GM12878 (cell line): ENCODE measurements around the gene UQCC2. TPM values are rescaled to one million over a fixed set of nuclear protein-coding genes. Genes with fewer than 3 reads are reported as not detected.

Experiments
- ATAC-seq: fragments of 200-7000 bp; cut with Tn5 transposase; 3 replicates; pipeline ENCODE4 v1.9.1; 2020; ENCODE audit warnings: mild to moderate bottlenecking, moderate library complexity
- BruUV-seq: library from RNA; stranded (reverse); fragments of 400-500 nt; replicated peaks from 2 replicates; lab custom pipeline; 2021; lab: Mats Ljungman, UMichigan
- CTCF ChIA-PET: fragments of 300-600 bp; sonication (Branson Sonifier 250); formaldehyde crosslinking; extraction: SDS; loops from one replicate; lab custom pipeline; 2021; ENCODE audit warnings: inconsistent platforms; lab: Yijun Ruan, JAX
- POLR2A ChIA-PET: fragments of 350-600 bp; formaldehyde crosslinking; extraction: SDS; loops from one replicate; lab custom pipeline; 2021; ENCODE audit warnings: inconsistent platforms; lab: Charles Lee
- RAD21 ChIA-PET: fragments of 300-600 bp; sonication (Branson Sonifier 250); formaldehyde crosslinking; loops from one replicate; lab custom pipeline; 2023; ENCODE audit warnings: antibody characterized with exemption; ENCODE audit not compliant: unreplicated experiment; lab: Charles Lee
- SMC1A ChIA-PET: fragments of 300-600 bp; sonication (Branson Sonifier 250); formaldehyde crosslinking; loops from one replicate; lab custom pipeline; 2023; ENCODE audit not compliant: unreplicated experiment, uncharacterized antibody; lab: Charles Lee
- DNase-seq: peaks from one replicate; pipeline ENCODE4 v3.0.0-alpha.2; 2011; ENCODE audit warnings: low read depth, low spot score
- FAIRE-seq: peaks from 3 replicates; lab custom pipeline; 2011; peaks lifted over from hg19 to GRCh38; lab: Jason Lieb, UNC
- H2AFZ ChIP-seq: 2 replicates; pipeline ENCODE4 v1.6.0; 2011; ENCODE audit warnings: low read depth, low read length, control low read depth; ENCODE audit not compliant: control insufficient read depth
- H3K27ac ChIP-seq: 2 replicates; pipeline ENCODE4 v1.5.1; 2011; ENCODE audit warnings: control low read depth; ENCODE audit not compliant: control insufficient read depth, insufficient read depth
- H3K27me3 ChIP-seq, 2 experiments: replicated peaks in 1 of 2; 2 replicates each; pipeline versions ENCODE4 v1.6.0 to v1.6.1; 2011; ENCODE audit warnings: low read length in 1 of 2; ENCODE audit not compliant: control insufficient read depth in 2 of 2, insufficient read depth in 2 of 2
- H3K36me3 ChIP-seq, 2 experiments: 2 replicates each; pipeline ENCODE4 v1.5.1; 2011; ENCODE audit warnings: low read length in 1 of 2; ENCODE audit not compliant: control insufficient read depth in 2 of 2, insufficient read depth in 2 of 2
- H3K4me1 ChIP-seq: 2 replicates; pipeline ENCODE4 v1.6.1; 2011; ENCODE audit warnings: mild to moderate bottlenecking, low read length, moderate library complexity, mixed read lengths; ENCODE audit not compliant: control insufficient read depth, insufficient read depth
- H3K4me2 ChIP-seq: 2 replicates; pipeline ENCODE4 v1.6.0; 2011; ENCODE audit warnings: control low read depth; ENCODE audit not compliant: control insufficient read depth, insufficient read depth
- H3K4me3 ChIP-seq: fragments of 200-600 bp; sonication (generic); 2 replicates; pipeline ENCODE4 v1.5.1; 2016
- H3K79me2 ChIP-seq: 2 replicates; pipeline ENCODE4 v1.6.0; 2011; ENCODE audit warnings: low read length; ENCODE audit not compliant: control insufficient read depth, insufficient read depth
- H3K9ac ChIP-seq: 2 replicates; pipeline ENCODE4 v1.8.0; 2011; ENCODE audit warnings: low read length, control low read depth, mixed read lengths; ENCODE audit not compliant: control insufficient read depth, insufficient read depth
- H3K9me3 ChIP-seq: replicated peaks from 3 replicates; pipeline ENCODE4 v1.5.1; 2011; ENCODE audit warnings: mild to moderate bottlenecking, low read length; ENCODE audit not compliant: control insufficient read depth, insufficient read depth
- H4K20me1 ChIP-seq: 2 replicates; pipeline ENCODE4 v1.6.0; 2011; ENCODE audit not compliant: control insufficient read depth, insufficient read depth
- CEBPB ChIP-seq, 2 experiments: fragments of 150-350 bp in 1 of 2; IDR thresholded peaks; 2 replicates each; pipeline ENCODE4 v1.6.1; 2012 to 2014; ENCODE audit warnings: low read depth in 2 of 2, low read length in 2 of 2, borderline replicate concordance in 1 of 2, inconsistent platforms in 1 of 2
- EED ChIP-seq: sonication (generic); IDR thresholded peaks from 2 replicates; pipeline ENCODE4 v1.6.1; 2016; ENCODE audit warnings: antibody characterized with exemption, low read depth
- ETV6 ChIP-seq, 2 experiments: fragments of 450-650 bp in 1 of 2; IDR thresholded peaks in 1 of 2; conservative IDR thresholded peaks in 1 of 2; 2 replicates each; pipeline ENCODE4 v1.6.1; 2014; ENCODE audit warnings: antibody characterized with exemption in 1 of 2, borderline replicate concordance in 1 of 2, low read depth in 1 of 2, mild to moderate bottlenecking in 1 of 2, moderate library complexity in 1 of 2
- FOXM1 ChIP-seq: IDR thresholded peaks from 2 replicates; pipeline ENCODE4 v1.6.1; 2012; ENCODE audit warnings: low read depth, mild to moderate bottlenecking, inconsistent platforms, low read length, moderate library complexity
- HCFC1 ChIP-seq: fragments of 150-350 bp; IDR thresholded peaks from 2 replicates; pipeline ENCODE4 v1.6.1; 2014; ENCODE audit warnings: low read length
- IKZF2 ChIP-seq, 2 experiments: fragments of 450-650 bp; IDR thresholded peaks; 2 replicates each; pipeline ENCODE4 v1.6.1; 2017; ENCODE audit warnings: mild to moderate bottlenecking in 2 of 2, moderate library complexity in 2 of 2
- IRF4 ChIP-seq: IDR thresholded peaks from 2 replicates; pipeline ENCODE4 v1.6.1; 2011; ENCODE audit warnings: low read depth, low read length
- KLF5 ChIP-seq: fragments of 450-650 bp; IDR thresholded peaks from 2 replicates; pipeline ENCODE4 v1.6.1; 2014; ENCODE audit warnings: mild to moderate bottlenecking; ENCODE audit not compliant: partially characterized antibody
- POLR2A ChIP-seq: IDR thresholded peaks from 2 replicates; pipeline ENCODE4 v1.6.1; 2011; ENCODE audit warnings: low read depth, mild to moderate bottlenecking, low read length
- RB1 ChIP-seq: fragments of 450-650 bp; formaldehyde crosslinking; IDR thresholded peaks from 2 replicates; pipeline ENCODE4 v1.6.1; 2017; ENCODE audit warnings: mild to moderate bottlenecking, borderline replicate concordance
- SREBF1 ChIP-seq: IDR thresholded peaks from 2 replicates; pipeline ENCODE4 v1.6.1; 2012; ENCODE audit warnings: mild to moderate bottlenecking, low read length
- WRNIP1 ChIP-seq: IDR thresholded peaks from 2 replicates; pipeline ENCODE4 v1.6.1; 2011; ENCODE audit warnings: low read depth, low read length, improper control_type of control experiment, borderline replicate concordance
- ZBED1 ChIP-seq: IDR thresholded peaks from 2 replicates; pipeline ENCODE4 v1.6.1; 2016; ENCODE audit warnings: borderline replicate concordance
- ZNF217 ChIP-seq: fragments of 450-650 bp; IDR thresholded peaks from 2 replicates; pipeline ENCODE4 v1.6.1; 2017; ENCODE audit warnings: antibody characterized with exemption, mild to moderate bottlenecking
- ZNF274 ChIP-seq: IDR thresholded peaks from one replicate; pipeline ENCODE4 v1.8.0; 2011; ENCODE audit not compliant: insufficient read length, insufficient read depth
- WGBS: methylation state at CpG from one replicate; pipeline ENCODE4 v1.1.6; 2016; ENCODE audit warnings: low lambda C conversion rate; ENCODE audit not compliant: insufficient replicate concordance, insufficient coverage; ENCODE audit errors: missing lambda C conversion rate; 5-methylcytosine and 5-hydroxymethylcytosine counted together
- in situ Hi-C: fragments of 300-500 bp; cut with MboI; formaldehyde crosslinking; loops from 9 replicates; pipeline ENCODE4 v1.14.3; 2018; ENCODE audit warnings: mixed read lengths
- intact Hi-C: fragments of 100-400 bp; cut with micrococcal nuclease; formaldehyde crosslinking; loops from one replicate; pipeline ENCODE4 v1.14.2; 2022; ENCODE audit not compliant: unreplicated experiment
- polyA plus RNA-seq, 11 experiments: library from polyadenylated mRNA; depleted of rRNA in 4 of 11; unstranded in 6 of 11; stranded (reverse) in 5 of 11; fragments of >200 nt; fragmentation: Nextera tagmentation in 4 of 11; fragmentation: Illumina TruSeq in 1 of 11; extraction: Ambion mirVana in 4 of 11; extraction: Trizol in 1 of 11; gene quantifications; 1 replicate in 1 of 11; 2 replicates in 10 of 11; pipeline versions ENCODE4 v1.2.1 to v1.2.3, GENCODE V29; 2011 to 2016; ENCODE audit warnings: inconsistent platforms in 2 of 11, missing spikeins in 2 of 11, low read depth in 1 of 11
- total RNA-seq, 4 experiments: library from RNA; depleted of rRNA in 3 of 4; stranded (reverse); fragments of >200 nt in 3 of 4; fragmentation: Illumina TruSeq in 1 of 4; extraction: Trizol in 1 of 4; gene quantifications; 2 replicates each; pipeline versions ENCODE4 v1.2.1 to v1.2.3, GENCODE V29; 2013 to 2021
- TF ChIP-seq, protein P1 (sequence below): IDR thresholded peaks from 2 replicates; pipeline ENCODE4 v1.6.1; 2012; ENCODE audit warnings: low read depth, low read length, improper control_type of control experiment
- TF ChIP-seq, protein P2 (sequence below): fragments of 450-650 bp; IDR thresholded peaks from 2 replicates; pipeline ENCODE4 v1.6.1; 2017; ENCODE audit warnings: antibody characterized with exemption, mild to moderate bottlenecking, moderate library complexity
- TF ChIP-seq, protein P3 (sequence below): IDR thresholded peaks from 2 replicates; pipeline ENCODE4 v1.6.1; 2011; ENCODE audit warnings: borderline replicate concordance, low read depth, mild to moderate bottlenecking, moderate library complexity, mixed read lengths, low read length; ENCODE audit not compliant: insufficient read depth; ENCODE audit errors: extremely low read length

UQCC2 gene
- total and polyA plus RNA-seq, 10 of the 15 experiments (the other 5 are each of a cell fraction or from before 2014, with no cell fraction given) = 40.6 to 478 (median 71.2) TPM

DNA sequence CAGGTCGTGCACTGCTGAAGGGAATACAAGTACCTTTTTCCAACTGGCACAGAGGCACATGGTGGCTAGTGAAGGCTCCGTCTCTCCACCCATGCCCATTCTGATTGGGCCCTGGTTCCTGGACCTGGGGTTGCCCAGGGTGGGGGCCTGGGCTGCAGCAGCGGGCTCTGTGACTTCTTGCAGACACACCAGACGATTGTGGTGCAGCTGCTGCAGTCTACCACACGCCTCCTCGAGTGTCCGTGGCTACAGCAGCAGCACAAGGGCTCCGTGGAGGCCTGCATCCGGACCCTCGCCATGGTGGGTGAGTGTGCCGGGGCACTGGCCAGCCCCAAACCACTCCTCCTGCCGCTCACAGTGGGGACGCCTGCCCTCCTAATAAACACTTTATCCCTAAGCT is 29.2 kb downstream of the UQCC2 start (continued):
- TF ChIP-seq CEBPB (IDR thresholded peaks at IDR 0.05; ENCODE audit: borderline replicate concordance in 1 of 2, low read depth in 2 of 2, low read length in 2 of 2) = no peak
- no peak for TF ChIP-seq POLR2A
- TF ChIP-seq, protein P1, sequence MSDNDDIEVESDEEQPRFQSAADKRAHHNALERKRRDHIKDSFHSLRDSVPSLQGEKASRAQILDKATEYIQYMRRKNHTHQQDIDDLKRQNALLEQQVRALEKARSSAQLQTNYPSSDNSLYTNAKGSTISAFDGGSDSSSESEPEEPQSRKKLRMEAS = no peak
- TF ChIP-seq ZNF217 = no peak
- no peak for TF ChIP-seq HCFC1

DNA sequence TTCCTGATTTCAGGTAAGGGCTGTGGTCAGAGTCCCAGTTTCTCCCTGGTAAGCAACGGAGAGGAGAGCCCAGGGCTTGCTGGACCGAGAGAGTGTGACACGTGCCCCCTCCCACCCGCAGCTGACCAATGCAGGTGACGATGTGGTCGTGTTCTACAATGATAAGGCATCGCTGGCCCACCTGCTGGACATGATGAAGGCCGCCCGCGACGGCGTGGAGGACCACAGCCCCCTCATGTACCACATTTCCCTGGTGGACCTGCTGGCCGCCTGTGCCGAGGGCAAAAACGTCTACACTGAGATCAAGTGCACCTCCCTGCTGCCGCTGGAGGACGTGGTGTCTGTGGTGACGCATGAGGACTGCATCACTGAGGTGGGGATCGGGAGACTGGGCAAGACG is 31.7 kb downstream of the UQCC2 start:
- SMC1A ChIA-PET = no interaction called here
- FAIRE-seq = no peak
- no peak overlapping the region for H3K4me2 ChIP-seq
- no peaks in the 10 kb centered on the region for H3K9me3 ChIP-seq
- intact Hi-C loops = no loop called here
- BruUV-seq = no TSS peak
- ATAC-seq = no peak
- WGBS = over 99% methylated on average over 14 of the region's 20 CpGs
- CTCF ChIA-PET = no interaction called here
- in situ Hi-C loops = no loop called here
- peaks cover 9 to 27% of the 10 kb centered on the region in 2 experiments; a peak in 3 of 4 replicates for H3K36me3 ChIP-seq
- RAD21 ChIA-PET = no interaction called here
- no peak for DNase-seq
- H3K4me1 ChIP-seq = no peaks in the 10 kb centered on the region
- no peaks in the 10 kb centered on the region for H3K27me3 ChIP-seq
- H3K9ac ChIP-seq = no peak overlapping the region
- no peak overlapping the region for H3K27ac ChIP-seq
- no peaks in the 10 kb centered on the region for H4K20me1 ChIP-seq
- H2AFZ ChIP-seq = no peak overlapping the region
- no peaks in the 10 kb centered on the region for H3K79me2 ChIP-seq
- H3K4me3 ChIP-seq = no peak overlapping the region
- POLR2A ChIA-PET = no interaction called here
- TF ChIP-seq KLF5 (no peak), ETV6 (conservative IDR thresholded peaks at IDR 0.05 in 1 of 2, IDR thresholded peaks at IDR 0.05 in 1 of 2; ENCODE audit: borderline replicate concordance in 1 of 2, low read depth in 1 of 2) (no peak), SREBF1 (no peak), IKZF2 (IDR thresholded peaks at IDR 0.05) (no peak), ZBED1 (no peak), IRF4 (no peak), FOXM1 (no peak), RB1 (no peak), EED (no peak), WRNIP1 (no peak), ZNF274 (no peak)
- TF ChIP-seq, protein P2, sequence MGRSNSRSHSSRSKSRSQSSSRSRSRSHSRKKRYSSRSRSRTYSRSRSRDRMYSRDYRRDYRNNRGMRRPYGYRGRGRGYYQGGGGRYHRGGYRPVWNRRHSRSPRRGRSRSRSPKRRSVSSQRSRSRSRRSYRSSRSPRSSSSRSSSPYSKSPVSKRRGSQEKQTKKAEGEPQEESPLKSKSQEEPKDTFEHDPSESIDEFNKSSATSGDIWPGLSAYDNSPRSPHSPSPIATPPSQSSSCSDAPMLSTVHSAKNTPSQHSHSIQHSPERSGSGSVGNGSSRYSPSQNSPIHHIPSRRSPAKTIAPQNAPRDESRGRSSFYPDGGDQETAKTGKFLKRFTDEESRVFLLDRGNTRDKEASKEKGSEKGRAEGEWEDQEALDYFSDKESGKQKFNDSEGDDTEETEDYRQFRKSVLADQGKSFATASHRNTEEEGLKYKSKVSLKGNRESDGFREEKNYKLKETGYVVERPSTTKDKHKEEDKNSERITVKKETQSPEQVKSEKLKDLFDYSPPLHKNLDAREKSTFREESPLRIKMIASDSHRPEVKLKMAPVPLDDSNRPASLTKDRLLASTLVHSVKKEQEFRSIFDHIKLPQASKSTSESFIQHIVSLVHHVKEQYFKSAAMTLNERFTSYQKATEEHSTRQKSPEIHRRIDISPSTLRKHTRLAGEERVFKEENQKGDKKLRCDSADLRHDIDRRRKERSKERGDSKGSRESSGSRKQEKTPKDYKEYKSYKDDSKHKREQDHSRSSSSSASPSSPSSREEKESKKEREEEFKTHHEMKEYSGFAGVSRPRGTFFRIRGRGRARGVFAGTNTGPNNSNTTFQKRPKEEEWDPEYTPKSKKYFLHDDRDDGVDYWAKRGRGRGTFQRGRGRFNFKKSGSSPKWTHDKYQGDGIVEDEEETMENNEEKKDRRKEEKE = no peak
- TF ChIP-seq, protein P3, sequence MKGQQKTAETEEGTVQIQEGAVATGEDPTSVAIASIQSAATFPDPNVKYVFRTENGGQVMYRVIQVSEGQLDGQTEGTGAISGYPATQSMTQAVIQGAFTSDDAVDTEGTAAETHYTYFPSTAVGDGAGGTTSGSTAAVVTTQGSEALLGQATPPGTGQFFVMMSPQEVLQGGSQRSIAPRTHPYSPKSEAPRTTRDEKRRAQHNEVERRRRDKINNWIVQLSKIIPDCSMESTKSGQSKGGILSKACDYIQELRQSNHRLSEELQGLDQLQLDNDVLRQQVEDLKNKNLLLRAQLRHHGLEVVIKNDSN = no peak
